GM18870 (cell line): ENCODE measurements around the gene KHK.

ENCODE experiments used
- ATAC-seq: cut with Tn5 transposase; IDR thresholded peaks from one replicate; pipeline ENCODE4 v1.9.1; 2021; ENCODE audit warnings: moderate library complexity; ENCODE audit not compliant: unreplicated experiment

The KHK gene

DNA sequence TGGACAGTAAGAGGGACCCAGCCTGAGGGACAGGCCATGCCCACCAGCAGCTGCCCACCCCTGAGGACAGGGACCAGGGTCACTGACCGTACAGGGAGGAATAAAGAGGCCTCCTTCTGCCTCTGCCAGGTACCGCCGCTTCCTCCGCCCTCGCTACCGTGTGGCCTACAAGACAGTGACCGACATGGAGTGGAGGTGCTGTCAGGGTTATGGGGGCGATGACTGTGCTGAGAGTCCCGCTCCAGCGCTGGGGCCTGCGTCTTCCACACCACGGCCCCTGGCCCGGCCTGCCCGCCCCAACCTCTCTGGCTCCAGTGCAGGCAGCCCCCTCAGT is 6.0 kb upstream of the KHK start:
- ATAC-seq: no peak

DNA sequence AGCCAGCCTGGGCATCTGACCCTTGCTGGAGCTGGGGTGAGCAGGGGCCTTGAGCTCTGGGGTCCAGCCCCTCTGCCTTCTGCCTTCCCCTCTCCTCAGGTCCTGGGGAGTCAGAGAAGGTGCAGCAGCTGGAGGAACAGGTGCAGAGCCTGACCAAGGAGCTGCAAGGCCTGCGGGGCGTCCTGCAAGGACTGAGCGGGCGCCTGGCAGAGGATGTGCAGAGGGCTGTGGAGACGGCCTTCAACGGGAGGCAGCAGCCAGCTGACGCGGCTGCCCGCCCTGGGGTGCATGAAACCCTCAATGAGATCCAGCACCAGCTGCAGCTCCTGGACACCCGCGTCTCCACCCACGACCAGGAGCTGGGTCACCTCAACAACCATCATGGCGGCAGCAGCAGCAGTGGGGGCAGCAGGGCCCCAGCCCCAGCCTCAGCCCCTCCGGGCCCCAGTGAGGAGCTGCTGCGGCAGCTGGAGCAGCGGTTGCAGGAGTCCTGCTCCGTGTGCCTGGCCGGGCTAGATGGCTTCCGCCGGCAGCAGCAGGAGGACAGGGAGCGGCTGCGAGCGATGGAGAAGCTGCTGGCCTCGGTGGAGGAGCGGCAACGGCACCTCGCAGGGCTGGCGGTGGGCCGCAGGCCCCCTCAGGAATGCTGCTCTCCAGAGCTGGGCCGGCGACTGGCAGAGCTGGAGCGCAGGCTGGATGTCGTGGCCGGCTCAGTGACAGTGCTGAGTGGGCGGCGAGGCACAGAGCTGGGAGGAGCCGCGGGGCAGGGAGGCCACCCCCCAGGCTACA is 4.4 kb upstream of the KHK start:
- ATAC-seq: no peak

DNA sequence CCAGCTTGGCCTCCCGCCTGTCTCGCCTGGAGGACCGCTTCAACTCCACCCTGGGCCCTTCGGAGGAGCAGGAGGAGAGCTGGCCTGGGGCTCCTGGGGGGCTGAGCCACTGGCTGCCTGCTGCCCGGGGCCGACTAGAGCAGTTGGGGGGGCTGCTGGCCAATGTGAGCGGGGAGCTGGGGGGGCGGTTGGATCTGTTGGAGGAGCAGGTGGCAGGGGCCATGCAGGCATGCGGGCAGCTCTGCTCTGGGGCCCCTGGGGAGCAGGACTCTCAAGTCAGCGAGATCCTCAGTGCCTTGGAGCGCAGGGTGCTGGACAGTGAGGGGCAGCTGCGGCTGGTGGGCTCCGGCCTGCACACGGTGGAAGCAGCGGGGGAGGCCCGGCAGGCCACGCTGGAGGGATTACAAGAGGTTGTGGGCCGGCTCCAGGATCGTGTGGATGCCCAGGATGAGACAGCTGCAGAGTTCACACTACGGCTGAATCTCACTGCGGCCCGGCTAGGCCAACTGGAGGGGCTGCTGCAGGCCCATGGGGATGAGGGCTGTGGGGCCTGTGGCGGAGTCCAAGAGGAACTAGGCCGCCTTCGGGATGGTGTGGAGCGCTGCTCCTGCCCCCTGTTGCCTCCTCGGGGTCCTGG is 3.7 kb upstream of the KHK start:
- ATAC-seq: no peak

DNA sequence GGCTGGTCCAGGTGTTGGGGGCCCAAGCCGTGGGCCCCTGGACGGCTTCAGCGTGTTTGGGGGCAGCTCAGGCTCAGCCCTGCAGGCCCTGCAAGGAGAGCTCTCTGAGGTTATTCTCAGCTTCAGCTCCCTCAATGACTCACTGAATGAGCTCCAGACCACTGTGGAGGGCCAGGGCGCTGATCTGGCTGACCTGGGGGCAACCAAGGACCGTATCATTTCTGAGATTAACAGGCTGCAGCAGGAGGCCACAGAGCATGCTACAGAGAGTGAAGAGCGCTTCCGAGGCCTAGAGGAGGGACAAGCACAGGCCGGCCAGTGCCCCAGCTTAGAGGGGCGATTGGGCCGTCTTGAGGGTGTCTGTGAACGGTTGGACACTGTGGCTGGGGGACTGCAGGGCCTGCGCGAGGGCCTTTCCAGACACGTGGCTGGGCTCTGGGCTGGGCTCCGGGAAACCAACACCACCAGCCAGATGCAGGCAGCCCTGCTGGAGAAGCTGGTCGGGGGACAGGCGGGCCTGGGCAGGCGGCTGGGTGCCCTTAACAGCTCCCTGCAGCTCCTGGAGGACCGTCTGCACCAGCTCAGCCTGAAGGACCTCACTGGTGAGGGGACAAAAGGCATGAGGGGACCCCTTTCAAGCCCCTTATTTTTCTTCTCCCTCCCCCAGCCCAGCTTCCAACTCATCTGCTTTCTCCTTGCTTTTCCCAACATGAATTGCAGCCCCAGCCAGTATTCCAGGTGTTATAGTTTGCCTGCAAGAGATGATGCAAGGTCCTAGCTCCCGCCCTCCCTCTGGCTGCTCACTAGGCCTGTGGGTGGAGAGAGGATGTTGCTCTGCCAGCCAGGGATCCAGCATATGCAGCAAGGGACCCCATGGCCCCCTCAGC is 2.9 kb upstream of the KHK start:
- no peak for ATAC-seq

DNA sequence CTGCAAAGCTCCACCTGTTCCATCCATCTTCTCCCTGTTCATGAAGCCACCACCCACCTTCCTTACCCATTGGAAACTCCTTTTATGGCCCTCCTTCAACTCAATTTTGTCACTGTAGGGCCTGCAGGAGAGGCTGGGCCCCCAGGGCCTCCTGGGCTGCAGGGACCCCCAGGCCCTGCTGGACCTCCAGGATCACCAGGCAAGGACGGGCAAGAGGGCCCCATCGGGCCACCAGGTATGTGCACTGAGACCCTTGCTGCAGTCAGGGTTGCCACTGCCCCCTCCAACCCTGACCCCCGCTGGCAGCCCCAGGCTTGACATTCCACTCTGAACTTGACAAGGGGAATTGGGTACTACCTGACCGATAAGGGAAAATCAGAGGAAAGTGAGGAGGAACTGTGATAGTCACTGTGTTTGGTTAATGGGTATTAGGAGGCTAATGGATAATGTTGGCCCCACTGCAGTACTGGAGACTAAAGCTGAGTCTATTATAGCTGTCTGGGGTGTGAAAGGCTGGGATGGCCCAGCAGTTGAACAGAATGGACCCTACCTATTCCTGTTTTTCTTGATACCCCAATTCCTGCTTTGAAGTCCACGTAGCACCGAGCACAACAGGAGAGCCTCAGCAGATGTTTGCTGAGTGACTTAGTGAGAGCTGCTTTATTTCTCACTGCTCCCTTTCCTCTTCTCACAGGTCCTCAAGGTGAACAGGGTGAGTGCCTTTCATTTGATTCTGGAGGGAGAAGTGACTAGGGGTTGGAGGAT is 2.1 kb upstream of the KHK start:
- no peak for ATAC-seq

DNA sequence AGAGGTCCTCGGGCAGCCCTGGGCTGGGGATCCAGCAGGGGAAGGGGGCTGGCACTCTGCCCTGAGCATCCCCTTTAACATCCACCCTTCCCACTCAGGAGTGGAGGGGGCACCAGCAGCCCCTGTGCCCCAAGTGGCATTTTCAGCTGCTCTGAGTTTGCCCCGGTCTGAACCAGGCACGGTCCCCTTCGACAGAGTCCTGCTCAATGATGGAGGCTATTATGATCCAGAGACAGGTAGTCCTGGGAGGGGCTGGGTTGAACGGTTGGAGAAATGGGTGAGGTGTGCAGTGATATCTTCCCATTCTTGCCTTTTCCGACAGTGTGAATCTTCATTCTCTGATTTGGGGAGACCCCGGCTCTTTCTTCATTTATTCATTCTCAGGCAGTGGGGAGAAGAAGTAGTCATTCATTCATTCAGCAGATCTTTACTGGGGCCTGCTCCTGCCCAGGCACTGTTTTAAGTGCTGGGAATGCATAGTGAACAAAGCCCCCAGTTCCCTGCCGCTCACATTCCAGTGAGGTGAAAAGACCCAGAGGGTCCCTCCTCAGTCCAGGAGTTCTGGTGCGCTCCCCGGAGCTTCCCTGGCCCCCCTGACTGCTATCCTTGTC is 1.4 kb upstream of the KHK start:
- ATAC-seq: no peak

DNA sequence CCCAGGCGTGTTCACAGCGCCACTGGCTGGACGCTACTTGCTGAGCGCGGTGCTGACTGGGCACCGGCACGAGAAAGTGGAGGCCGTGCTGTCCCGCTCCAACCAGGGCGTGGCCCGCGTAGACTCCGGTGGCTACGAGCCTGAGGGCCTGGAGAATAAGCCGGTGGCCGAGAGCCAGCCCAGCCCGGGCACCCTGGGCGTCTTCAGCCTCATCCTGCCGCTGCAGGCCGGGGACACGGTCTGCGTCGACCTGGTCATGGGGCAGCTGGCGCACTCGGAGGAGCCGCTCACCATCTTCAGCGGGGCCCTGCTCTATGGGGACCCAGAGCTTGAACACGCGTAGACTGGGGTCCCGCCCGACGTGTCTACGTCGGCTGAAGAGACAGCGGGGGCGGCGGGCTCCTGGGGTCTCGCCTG is 891 bp upstream of the KHK start:
- no peak for ATAC-seq

DNA sequence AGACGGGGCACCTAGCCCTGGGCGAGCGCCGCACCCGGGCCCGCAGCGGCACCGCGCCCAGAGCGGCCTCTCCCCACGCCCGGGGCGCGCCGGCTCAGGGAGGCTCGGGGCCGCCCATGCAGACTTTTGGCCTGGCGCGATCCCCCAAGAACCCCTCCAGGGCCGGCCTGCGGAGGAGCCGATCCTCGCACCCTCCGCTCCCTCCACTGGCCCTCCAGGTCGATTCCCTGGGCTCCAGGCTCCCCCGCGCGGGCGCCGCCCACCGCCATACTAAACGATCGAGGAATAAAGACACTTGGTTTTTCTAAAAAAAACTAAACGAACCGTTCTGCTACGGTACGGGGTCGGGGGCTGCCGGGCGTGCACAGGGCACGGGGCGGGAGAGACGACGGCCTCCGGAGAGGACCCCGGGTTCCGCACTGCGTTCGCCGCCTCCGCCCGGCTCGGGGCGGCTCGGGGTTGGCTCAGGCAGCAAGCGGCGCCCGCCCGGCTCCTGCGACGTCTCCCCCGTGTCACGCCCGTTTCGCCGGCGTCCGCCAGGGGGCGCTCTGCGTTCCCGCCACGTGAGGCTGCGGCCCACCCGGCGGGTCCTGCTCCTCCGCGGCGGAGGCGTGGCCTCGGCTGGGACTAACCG is 365 bp upstream of the KHK start:
- peak; percentile 51 for ATAC-seq

DNA sequence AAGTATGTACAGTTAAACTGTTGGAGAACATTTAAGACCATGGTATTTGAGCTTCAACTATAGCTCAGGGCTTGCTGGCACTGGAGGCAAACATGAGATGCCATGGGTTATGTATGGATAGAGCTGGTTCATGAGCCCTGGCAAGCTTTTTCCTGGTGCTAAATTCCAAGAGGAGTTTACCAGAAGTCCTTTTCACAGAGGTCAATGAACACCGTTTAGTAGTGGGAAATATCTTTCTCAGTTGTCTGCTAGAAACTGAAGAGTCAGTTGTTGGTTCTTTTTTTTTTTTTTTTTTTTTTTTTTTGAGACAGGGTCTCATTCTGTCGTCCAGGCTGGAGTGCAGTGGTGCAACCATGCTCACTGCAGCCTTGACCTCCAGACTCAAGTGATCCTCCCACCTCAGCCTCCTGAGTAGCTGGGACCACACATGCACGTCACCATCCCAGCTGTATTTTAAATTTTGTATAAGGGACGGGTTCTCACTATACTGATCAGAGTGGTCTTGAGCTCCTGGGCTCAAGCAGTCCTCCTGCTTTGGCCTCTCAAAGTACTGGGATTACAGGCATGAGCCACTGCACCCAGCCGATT is 1.3 kb downstream of the KHK start:
- no peak for ATAC-seq

DNA sequence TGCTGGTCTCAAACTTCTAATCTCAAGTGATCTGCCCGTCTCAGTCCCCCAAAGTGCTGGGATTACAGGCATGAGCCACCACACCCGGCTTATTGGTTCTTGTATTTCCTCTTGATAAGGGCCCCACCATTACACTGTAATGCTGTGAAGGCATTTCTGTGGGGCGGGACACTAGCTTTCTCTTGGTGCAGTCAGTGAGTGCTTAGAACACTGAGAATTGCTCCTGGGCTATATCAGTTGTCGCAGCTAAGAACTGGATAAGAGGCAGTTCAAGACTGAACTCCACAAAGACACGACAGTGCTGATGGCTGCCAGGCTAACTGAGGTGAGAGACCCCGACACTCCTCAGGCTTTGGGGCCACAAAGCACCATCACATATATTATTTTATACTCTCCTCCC is 2.1 kb downstream of the KHK start:
- ATAC-seq: no peak

DNA sequence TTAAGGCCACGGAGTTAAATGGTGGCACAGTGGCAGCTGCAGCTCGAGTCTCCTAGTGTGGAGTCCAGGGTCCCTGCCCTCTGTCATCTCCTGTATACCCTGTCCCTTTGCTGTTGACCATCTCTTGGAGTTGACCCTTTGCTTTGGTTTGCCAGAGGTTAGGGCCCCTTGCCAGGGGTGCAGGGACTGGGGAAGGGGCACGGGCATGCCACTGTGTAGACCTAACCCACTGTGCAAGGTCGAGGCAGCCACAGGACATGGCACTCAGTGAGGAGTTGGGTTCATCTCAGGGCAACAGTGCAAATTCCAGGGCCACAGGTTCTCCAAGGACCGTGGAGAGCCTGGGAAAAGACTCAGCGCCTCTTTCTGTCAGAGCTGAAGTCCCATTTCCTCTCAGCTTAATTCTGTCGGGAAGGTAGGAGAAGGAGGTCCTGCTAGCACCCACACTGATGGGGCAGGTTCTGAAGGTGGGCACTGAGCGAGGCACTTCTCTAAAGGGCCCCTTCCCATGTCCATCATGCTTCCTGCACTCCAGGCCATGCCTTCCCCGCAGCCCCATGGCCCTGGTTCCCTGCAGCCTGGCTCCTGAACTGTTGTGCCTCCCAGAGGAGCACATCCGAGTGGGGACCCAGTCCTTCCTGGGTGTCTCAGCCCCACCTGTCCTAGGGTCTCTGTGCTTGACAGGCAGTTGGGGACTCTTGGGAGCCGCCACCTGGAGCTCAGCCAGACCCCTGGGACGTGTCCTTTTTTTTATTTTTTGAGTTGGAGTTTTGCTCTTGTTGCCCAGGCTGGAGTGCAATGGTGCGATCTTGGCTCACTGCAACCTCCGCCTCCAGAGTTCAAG is 2.8 kb downstream of the KHK start:
- no peak for ATAC-seq

DNA sequence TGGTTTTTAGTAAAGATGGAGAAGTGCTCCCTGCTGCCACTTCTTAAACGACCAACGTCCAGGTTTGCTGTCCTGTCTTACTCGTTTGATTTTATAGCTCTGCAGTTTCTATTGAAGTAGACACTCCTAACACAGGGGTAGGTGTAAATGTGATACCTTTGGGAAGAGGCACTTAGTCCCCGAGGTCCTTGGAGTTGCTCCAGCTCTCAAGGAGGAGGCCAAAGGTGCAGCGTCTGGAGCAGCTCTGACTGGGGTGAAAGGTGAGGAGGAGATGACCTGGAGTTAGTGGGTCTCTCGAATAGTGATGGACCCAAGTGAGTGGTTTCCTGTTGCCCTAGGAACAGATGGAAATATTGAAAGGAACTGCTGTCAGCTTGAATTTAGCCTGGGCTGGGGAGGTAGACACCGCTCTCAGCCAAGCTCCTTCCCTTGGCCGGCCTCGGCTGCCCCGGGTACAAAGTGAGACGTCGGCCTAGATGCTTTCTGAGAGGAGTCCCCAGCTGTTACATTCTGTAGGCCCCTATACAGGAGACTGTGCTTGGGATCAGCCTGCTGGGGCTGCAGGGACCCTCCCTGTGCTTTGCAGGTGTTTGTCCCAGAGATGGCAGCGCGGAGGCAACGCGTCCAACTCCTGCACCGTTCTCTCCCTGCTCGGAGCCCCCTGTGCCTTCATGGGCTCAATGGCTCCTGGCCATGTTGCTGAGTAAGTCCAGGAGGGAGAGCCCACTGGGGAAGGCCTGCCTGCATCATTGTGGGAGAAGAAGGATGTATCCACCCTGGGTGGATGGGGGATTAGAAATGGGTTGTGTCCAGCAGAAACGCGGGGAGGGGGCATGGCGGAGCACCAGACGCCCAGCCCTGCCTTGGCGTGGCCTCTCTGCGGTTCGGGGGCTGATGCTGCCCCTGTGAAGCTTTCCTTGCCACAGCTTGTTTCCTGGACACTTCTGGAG is 5.4 kb downstream of the KHK start:
- ATAC-seq: no peak

DNA sequence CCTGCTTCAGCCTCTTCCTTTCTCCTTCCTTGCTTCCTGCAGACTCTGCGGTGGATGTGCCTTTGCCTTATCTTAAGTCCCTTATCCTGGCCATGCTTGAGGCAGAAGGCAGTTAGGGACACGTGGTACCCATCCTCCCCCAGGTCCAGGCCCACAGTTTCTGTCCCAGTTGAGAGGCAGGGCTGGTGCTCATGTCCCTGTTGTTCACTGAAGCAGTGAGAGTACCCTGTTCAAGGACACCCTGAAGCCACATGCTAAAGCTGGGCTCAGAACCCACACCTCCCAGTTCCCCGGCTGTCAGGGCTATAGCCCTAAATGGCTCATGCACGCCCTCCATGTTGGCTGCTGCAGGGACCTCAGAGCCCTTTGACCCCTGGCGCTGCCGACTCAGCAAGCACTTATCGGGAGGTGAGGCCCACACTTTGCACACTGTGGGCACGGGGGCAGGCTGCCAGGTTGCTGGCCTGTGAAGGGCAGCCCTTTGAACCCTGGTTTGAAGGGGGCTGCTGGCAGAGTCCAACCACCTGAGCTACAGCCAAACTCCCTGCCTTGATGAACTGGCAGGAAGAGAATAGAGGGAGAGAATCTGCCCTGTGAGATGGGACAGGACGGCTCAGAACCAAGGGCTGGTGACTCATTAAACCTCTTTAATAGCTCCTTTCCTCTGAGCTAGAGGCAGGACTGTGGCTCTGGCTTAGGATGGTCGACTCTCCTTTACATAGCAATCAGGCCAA is 6.3 kb downstream of the KHK start:
- ATAC-seq: no peak

DNA sequence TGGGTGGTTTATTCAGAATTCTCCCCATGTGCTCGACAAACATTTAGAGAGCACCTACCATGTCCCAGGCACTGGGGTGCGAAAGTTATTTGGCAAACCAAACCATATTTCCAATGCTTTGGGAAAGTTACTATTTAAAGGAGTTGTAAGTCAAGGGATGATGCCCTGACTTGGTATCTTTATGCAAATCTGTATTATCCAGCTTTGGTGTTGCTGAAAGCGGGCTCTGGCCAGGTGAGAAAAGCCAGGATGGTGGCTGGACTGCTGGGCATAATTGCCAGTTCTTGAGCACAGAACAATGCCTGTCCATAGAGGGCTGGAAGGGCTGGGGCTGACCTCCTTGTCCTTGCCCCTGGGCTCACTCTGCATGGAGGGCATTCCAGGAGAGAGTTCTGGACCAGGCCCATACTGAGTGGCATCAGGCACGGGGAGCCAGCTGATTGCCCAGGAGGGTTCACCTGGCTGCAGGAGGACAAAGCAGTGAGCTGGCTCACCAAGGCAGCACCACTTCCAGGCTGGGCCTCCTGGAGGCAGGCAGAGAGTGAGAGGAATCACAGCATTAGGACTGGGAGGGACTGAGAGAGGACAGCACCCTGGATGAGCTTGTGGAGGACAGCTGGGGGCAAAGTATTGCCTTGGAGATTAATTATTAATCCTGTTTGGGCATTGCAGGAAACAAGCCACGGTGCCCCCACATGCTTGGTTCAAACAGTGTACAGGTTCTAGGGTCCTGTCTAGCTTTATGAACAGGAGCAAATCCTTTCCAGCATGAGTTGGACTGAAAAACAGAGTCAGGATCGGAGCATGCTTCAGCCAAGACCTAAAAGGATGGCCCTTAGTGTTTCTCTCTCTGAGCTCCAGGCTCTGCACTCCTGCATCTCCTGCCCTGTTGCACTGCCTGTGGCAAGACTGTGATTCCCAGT is 7.1 kb downstream of the KHK start:
- no peak for ATAC-seq

DNA sequence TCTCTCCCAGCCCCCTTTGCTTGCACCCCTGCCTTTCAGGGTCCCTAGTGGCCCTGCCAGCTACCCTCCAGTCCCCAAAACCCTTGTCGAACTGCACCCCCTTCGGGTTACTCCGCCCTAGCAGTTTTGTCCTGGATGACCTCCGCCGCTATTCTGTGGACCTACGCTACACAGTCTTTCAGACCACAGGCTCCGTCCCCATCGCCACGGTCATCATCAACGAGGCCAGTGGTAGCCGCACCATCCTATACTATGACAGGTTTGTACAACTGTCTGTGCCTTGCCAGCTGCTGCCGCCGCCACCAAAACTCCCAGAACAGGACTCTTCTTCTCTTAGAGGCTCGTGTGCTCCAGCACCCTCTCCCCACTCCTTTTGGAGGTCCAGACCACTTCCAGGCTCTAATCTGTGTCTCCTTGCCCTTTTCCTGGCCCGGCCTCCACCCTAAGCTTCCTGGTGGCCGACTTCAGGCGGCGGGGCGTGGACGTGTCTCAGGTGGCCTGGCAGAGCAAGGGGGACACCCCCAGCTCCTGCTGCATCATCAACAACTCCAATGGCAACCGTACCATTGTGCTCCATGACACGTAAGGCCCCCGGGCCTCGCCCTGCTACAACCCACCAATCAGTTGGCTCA is 7.9 kb downstream of the KHK start:
- ATAC-seq: no peak

DNA sequence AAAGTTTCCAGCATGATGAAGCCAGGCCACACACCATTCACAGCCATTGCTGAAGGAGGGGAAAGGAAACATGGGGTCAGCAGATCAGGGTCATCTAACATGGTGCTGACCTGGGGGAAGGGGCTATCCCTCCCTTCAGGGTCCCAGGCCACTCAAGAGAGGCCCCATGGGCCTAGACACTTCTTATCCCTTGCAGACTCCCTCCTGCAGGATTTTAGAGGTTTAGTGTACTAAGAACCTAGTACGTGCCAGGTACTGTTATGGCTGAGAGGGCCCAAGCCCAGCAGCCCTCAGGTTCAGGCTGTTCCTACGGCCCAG is 8.8 kb downstream of the KHK start:
- ATAC-seq: no peak
